Neuronal stem cell (in vitro differentiated cells): ENCODE results near the gene F8A1. TPM values are rescaled to one million over a fixed set of nuclear protein-coding genes. Genes with fewer than 3 reads are reported as not detected.
"Not testable (repeated sequence)": the region's sequence is repeated elsewhere in the genome, so short reads cannot be mapped to it uniquely, and the experiment has no call there.

Experiments
- DNase-seq: peaks from one replicate; pipeline ENCODE4 v3.0.0-alpha.2; 2013; ENCODE audit warnings: low spot score
- H2AFZ ChIP-seq: one replicate; pipeline ENCODE4 v1.6.1; 2013; ENCODE audit warnings: mild to moderate bottlenecking, low read length, inconsistent platforms
- H2AK5ac ChIP-seq: 2 replicates; pipeline ENCODE4 v1.6.1; 2013; ENCODE audit warnings: low read depth, mild to moderate bottlenecking, inconsistent platforms, low read length, moderate library complexity, mixed read lengths
- H2BK120ac ChIP-seq: 2 replicates; pipeline ENCODE4 v1.6.1; 2013; ENCODE audit warnings: low read depth, mild to moderate bottlenecking, inconsistent platforms, low read length, moderate library complexity, mixed read lengths
- H2BK12ac ChIP-seq: one replicate; pipeline ENCODE4 v1.6.1; 2013; ENCODE audit warnings: low read length, inconsistent platforms
- H2BK15ac ChIP-seq: 2 replicates; pipeline ENCODE4 v1.6.1; 2013; ENCODE audit warnings: mild to moderate bottlenecking, low read length, inconsistent platforms, mixed read lengths
- H2BK5ac ChIP-seq: one replicate; pipeline ENCODE4 v1.6.1; 2013; ENCODE audit warnings: inconsistent platforms, mild to moderate bottlenecking, low read length, moderate library complexity
- H3K14ac ChIP-seq: one replicate; pipeline ENCODE4 v1.6.1; 2013; ENCODE audit warnings: low read length, inconsistent platforms
- H3K18ac ChIP-seq: 2 replicates; pipeline ENCODE4 v1.6.1; 2013; ENCODE audit warnings: low read length, inconsistent platforms
- H3K23ac ChIP-seq: 2 replicates; pipeline ENCODE4 v1.6.1; 2013; ENCODE audit warnings: low read depth, mild to moderate bottlenecking, mixed read lengths, low read length, inconsistent platforms; ENCODE audit not compliant: poor library complexity
- H3K27ac ChIP-seq: replicated peaks from 3 replicates; pipeline ENCODE4 v1.5.1; 2013; ENCODE audit warnings: low read length, inconsistent platforms
- H3K27me3 ChIP-seq, 3 experiments: 2 replicates each; pipeline ENCODE4 v1.6.1; 2013; ENCODE audit warnings: low read length in 3 of 3, mild to moderate bottlenecking in 2 of 3, inconsistent platforms in 1 of 3, low read depth in 1 of 3, mixed read lengths in 1 of 3, moderate library complexity in 1 of 3; ENCODE audit not compliant: control insufficient read depth in 3 of 3, insufficient read depth in 3 of 3
- H3K36me3 ChIP-seq, 2 donors: replicated peaks in 1 of 2; 2 replicates each; pipeline ENCODE4 v1.6.1; 2013; ENCODE audit warnings: low read length in 2 of 2; ENCODE audit not compliant: control insufficient read depth in 2 of 2, insufficient read depth in 2 of 2
- H3K4ac ChIP-seq: 2 replicates; pipeline ENCODE4 v1.6.1; 2013; ENCODE audit warnings: inconsistent platforms, mild to moderate bottlenecking, low read length, moderate library complexity
- H3K4me1 ChIP-seq, 2 donors: 1 replicate in 1 of 2; 2 replicates in 1 of 2; pipeline ENCODE4 v1.6.1; 2013; ENCODE audit warnings: low read length in 2 of 2, low read depth in 1 of 2; ENCODE audit not compliant: control insufficient read depth in 2 of 2, insufficient read depth in 1 of 2
- H3K4me2 ChIP-seq: one replicate; pipeline ENCODE4 v1.6.1; 2013; ENCODE audit warnings: mild to moderate bottlenecking, low read length, inconsistent platforms; ENCODE audit not compliant: insufficient read depth, poor library complexity, severe bottlenecking
- H3K4me3 ChIP-seq, 2 donors: 2 replicates each; pipeline ENCODE4 v1.5.1; 2013; ENCODE audit warnings: low read length in 2 of 2, mild to moderate bottlenecking in 2 of 2, inconsistent platforms in 1 of 2, moderate library complexity in 1 of 2
- H3K79me1 ChIP-seq: one replicate; pipeline ENCODE4 v1.6.1; 2013; ENCODE audit warnings: low read depth, mild to moderate bottlenecking, inconsistent platforms, low read length, moderate library complexity
- H3K9ac ChIP-seq: one replicate; pipeline ENCODE4 v1.6.1; 2013; ENCODE audit warnings: mild to moderate bottlenecking, low read depth, low read length, inconsistent platforms; ENCODE audit not compliant: poor library complexity
- H3K9me3 ChIP-seq, 2 donors: replicated peaks in 1 of 2; 2 replicates each; pipeline versions ENCODE3 to v1.6.1; 2013; ENCODE audit warnings: low read length in 2 of 2, mild to moderate bottlenecking in 2 of 2, inconsistent platforms in 1 of 2, low read depth in 1 of 2, mixed read lengths in 1 of 2, moderate library complexity in 1 of 2; ENCODE audit not compliant: control insufficient read depth in 2 of 2, insufficient read depth in 1 of 2
- H4K8ac ChIP-seq: one replicate; pipeline ENCODE4 v1.6.1; 2013; ENCODE audit warnings: low read depth, mild to moderate bottlenecking, inconsistent platforms, low read length, moderate library complexity
- H4K91ac ChIP-seq: one replicate; pipeline ENCODE4 v1.6.1; 2013; ENCODE audit warnings: low read length, low read depth, mild to moderate bottlenecking, inconsistent platforms; ENCODE audit not compliant: poor library complexity
- WGBS, 2 donors: extraction: QIAGEN DNeasy Blood & Tissue Kit; methylation state at CpG; one replicate each; pipeline ENCODE4 v1.1.7; 2013; ENCODE audit warnings: missing lambda C conversion rate in 2 of 2, mixed read lengths in 1 of 2; ENCODE audit not compliant: insufficient read length in 2 of 2, insufficient replicate concordance in 1 of 2; ENCODE audit errors: extremely low coverage in 2 of 2; 5-methylcytosine and 5-hydroxymethylcytosine counted together
- polyA plus RNA-seq, 2 experiments: library from polyadenylated mRNA; stranded (reverse); fragments of 200-250 nt; gene quantifications; one replicate each; pipeline ENCODE4 v1.2.3, GENCODE V29; 2013

The F8A1 gene
- 19.5 TPM for polyA plus RNA-seq (2013, experiment 1 of 2)
- polyA plus RNA-seq (2013, experiment 2 of 2), result 17.8 TPM

DNA sequence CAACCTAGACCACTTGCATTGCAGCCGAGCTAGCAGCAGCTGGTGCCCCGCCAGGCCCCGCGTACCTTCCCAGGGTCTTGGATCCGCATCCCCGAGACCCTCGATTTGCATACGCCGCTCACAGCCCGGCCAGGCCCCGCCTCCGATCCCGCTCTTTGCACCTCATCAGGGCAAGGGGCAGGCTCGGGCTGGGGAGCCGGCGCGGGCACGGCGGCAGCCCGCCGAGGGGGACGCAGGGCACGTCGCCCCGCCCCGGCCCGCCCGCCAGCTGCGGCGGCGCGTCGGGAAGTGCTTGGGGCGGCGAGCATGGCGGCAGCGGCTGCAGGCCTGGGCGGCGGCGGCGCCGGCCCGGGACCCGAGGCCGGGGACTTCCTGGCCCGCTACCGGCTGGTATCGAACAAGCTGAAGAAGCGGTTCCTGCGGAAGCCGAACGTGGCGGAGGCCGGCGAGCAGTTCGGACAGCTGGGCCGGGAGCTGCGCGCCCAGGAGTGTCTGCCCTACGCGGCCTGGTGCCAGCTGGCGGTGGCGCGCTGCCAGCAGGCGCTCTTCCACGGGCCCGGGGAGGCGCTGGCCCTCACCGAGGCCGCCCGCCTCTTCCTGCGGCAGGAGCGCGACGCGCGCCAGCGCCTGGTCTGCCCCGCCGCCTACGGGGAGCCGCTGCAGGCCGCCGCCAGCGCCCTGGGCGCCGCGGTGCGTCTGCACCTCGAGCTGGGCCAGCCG, at the start of gene F8A1:
Gene F8A1 (plus strand): TSS at position 287 of the 720 bp plus-strand sequence. CDS start 20 bp downstream, at position 307.
- not testable (repeated sequence) for H2AK5ac ChIP-seq, H3K23ac ChIP-seq, H3K27ac ChIP-seq, H2AFZ ChIP-seq, H3K9me3 ChIP-seq, H2BK120ac ChIP-seq, H4K91ac ChIP-seq, H3K4me1 ChIP-seq, H3K79me1 ChIP-seq, H3K4me3 ChIP-seq, DNase-seq, H4K8ac ChIP-seq, H3K18ac ChIP-seq, H3K9ac ChIP-seq, H3K4ac ChIP-seq, H3K4me2 ChIP-seq, H3K14ac ChIP-seq, H2BK12ac ChIP-seq, H2BK15ac ChIP-seq, H3K27me3 ChIP-seq, H3K36me3 ChIP-seq, H2BK5ac ChIP-seq
- WGBS, 2 donors, result no CpG with 5 or more reads among the region's 91 CpGs

DNA sequence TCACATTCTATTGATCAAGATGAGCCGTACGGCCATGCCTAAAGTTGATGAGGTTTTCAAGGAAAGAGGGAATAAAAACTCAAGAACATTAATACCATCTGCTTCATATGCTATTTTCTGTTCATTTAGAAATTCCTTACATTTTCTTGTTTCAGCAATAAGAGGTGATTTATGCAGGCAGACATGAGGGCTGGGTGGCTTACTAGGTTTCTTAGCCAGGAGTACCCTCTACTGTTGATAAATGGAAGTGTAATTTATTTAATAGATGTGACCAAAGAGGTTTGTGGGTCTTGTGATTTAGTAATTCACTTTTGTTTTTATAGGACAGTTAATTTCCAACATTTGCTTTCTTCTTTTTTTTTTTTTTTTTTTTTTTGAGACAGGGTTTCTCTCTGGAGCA, 45.3 kb upstream of the F8A1 start:
- H2BK120ac ChIP-seq, result no peak overlapping the region
- no peak overlapping the region for H3K14ac ChIP-seq
- H3K27me3 ChIP-seq, result peaks cover 0 to 11% (median 0%) of the 10 kb centered on the region in 3 experiments
- peaks cover 0 to 4% of the 10 kb centered on the region in 2 donors for H3K9me3 ChIP-seq
- no peak overlapping the region for H3K27ac ChIP-seq
- no peak overlapping the region for H4K8ac ChIP-seq
- no peak overlapping the region for H3K23ac ChIP-seq
- H3K9ac ChIP-seq, result no peak overlapping the region
- H2AFZ ChIP-seq, result no peak overlapping the region
- H3K4me3 ChIP-seq, result no peak overlapping the region
- WGBS, 2 donors, result no CpG with 5 or more reads among the region's 2 CpGs
- no peak overlapping the region for H4K91ac ChIP-seq
- no peak overlapping the region for H3K4me2 ChIP-seq
- H3K18ac ChIP-seq, result no peak overlapping the region
- no peak overlapping the region for H2AK5ac ChIP-seq
- H3K4me1 ChIP-seq, result no peaks in the 10 kb centered on the region
- H2BK15ac ChIP-seq, result no peak overlapping the region
- H3K79me1 ChIP-seq, result no peaks in the 10 kb centered on the region
- no peak overlapping the region for H3K4ac ChIP-seq
- DNase-seq, result no peak
- H3K36me3 ChIP-seq, result no peaks in the 10 kb centered on the region
- H2BK12ac ChIP-seq, result no peak overlapping the region
- H2BK5ac ChIP-seq, result no peak overlapping the region

GRCh38 chrX:154850957-154851611, 35.1 kb upstream of the F8A1 start:
- Histone ChIP-seq H3K4ac (no peak overlapping the region), H2BK5ac (no peak overlapping the region), H3K27ac (no peak overlapping the region), H3K18ac (no peak overlapping the region), H2BK15ac (no peak overlapping the region), H3K4me3 (no peak overlapping the region), H3K14ac (no peak overlapping the region), H3K9ac (no peak overlapping the region), H3K36me3 (no peaks in the 10 kb centered on the region), H3K23ac (no peak overlapping the region), H2AFZ (no peak overlapping the region), H3K79me1 (no peaks in the 10 kb centered on the region), H3K4me1 (no peaks in the 10 kb centered on the region), H2AK5ac (no peak overlapping the region), H3K27me3 (no peaks in the 10 kb centered on the region), H4K8ac (no peak overlapping the region), H2BK120ac (no peak overlapping the region), H2BK12ac (no peak overlapping the region), H3K4me2 (no peak overlapping the region), H3K9me3 (no peaks in the 10 kb centered on the region), H4K91ac (no peak overlapping the region)
- WGBS, 2 donors, result no CpG with 5 or more reads among the region's 1 CpG
- DNase-seq, result no peak

DNA sequence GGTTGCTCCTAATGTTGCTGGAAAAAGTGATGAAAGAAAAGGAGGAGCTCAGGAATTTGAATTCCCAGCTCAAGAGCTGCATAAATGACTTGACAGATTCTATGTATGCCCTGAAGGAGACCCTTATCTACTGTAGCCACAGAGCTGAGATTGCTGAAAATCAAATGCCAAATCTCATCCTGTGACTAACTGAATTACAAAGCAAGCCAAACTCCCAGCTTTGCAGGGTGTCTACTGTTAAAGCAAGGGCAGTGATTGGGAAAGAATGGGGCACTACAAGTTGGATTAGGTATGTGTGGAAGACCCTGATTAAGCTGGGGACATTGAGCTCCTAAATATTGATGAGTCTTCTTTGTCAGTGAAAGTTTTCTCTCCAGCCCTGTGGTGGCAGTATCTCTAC, 30.9 kb upstream of the F8A1 start:
- no peak overlapping the region for H3K9ac ChIP-seq
- H3K18ac ChIP-seq, result no peak overlapping the region
- no peak overlapping the region for H3K4me3 ChIP-seq
- no peak overlapping the region for H3K14ac ChIP-seq
- H2BK12ac ChIP-seq, result no peak overlapping the region
- no peak for DNase-seq
- H3K4me1 ChIP-seq, result no peaks in the 10 kb centered on the region
- H3K4ac ChIP-seq, result no peak overlapping the region
- H2BK5ac ChIP-seq, result no peak overlapping the region
- H4K91ac ChIP-seq, result no peak overlapping the region
- no peak overlapping the region for H2BK120ac ChIP-seq
- H3K36me3 ChIP-seq, result no peaks in the 10 kb centered on the region
- no peak overlapping the region for H2AK5ac ChIP-seq
- H3K27me3 ChIP-seq, result no peaks in the 10 kb centered on the region
- H4K8ac ChIP-seq, result no peak overlapping the region
- H3K4me2 ChIP-seq, result no peak overlapping the region
- H2AFZ ChIP-seq, result no peak overlapping the region
- H3K27ac ChIP-seq, result no peak overlapping the region
- no peaks in the 10 kb centered on the region for H3K79me1 ChIP-seq
- no peak overlapping the region for H2BK15ac ChIP-seq
- no peaks in the 10 kb centered on the region for H3K9me3 ChIP-seq
- no peak overlapping the region for H3K23ac ChIP-seq
